Stimulated activated effector memory CD8-positive, alpha-beta T cell treated with anti-CD3 and anti-CD28 coated beads, Interleukin-12 subunit alpha, Interleukin-12 subunit beta, amount 100 ng/mL, for 72 hours (primary cell): Measurements from ENCODE around the gene OR11A1.

Experiments
- ATAC-seq: fragments of 150-1000 bp; cut with Tn5 transposase; 2 replicates; pipeline ENCODE4 v1.10.0; 2021
- DNase-seq, 2 donors: peaks; one replicate each; pipeline ENCODE4 v3.0.0; 2021 to 2022; ENCODE audit warnings: low spot score in 2 of 2
- H3K27ac Mint-ChIP-seq: one replicate; pipeline ENCODE4 v1.8.0; 2022; ENCODE audit warnings: mild to moderate bottlenecking, mixed read lengths
- H3K36me3 Mint-ChIP-seq: one replicate; pipeline ENCODE4 v1.8.0; 2022; ENCODE audit warnings: mild to moderate bottlenecking, mixed read lengths
- H3K4me1 Mint-ChIP-seq: one replicate; pipeline ENCODE4 v1.8.0; 2022; ENCODE audit warnings: mixed read lengths
- H3K4me3 Mint-ChIP-seq: one replicate; pipeline ENCODE4 v1.8.0; 2022; ENCODE audit warnings: mild to moderate bottlenecking, mixed read lengths
- H3K9me3 Mint-ChIP-seq: one replicate; pipeline ENCODE4 v1.8.0; 2022; ENCODE audit warnings: mixed read lengths

Gene OR11A1

DNA sequence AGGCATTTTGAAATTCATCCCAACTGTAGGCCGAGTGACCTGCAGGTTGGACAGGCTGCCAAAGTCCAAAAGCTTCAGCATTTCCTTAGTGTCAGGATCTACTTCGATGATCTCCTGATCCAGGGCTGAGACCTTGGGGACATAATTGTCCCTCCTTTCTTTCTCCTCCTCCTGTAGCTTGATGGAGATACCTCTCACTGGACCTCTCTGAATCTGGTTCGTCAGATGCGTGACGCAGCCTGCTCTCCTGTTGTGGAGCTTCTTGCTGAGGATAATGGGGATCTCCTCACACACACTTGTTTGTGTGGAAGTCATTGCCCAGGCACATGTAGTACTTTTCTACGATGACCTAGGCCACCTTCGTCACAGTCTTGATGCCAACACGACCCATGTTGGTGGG lies 32.4 kb upstream of the OR11A1 start:
- H3K27ac Mint-ChIP-seq = no peak overlapping the region
- H3K4me1 Mint-ChIP-seq = no peaks in the 10 kb centered on the region
- no peak for DNase-seq
- H3K36me3 Mint-ChIP-seq = no peaks in the 10 kb centered on the region
- ATAC-seq = no peak
- no peak overlapping the region for H3K4me3 Mint-ChIP-seq
- no peaks in the 10 kb centered on the region for H3K9me3 Mint-ChIP-seq

DNA sequence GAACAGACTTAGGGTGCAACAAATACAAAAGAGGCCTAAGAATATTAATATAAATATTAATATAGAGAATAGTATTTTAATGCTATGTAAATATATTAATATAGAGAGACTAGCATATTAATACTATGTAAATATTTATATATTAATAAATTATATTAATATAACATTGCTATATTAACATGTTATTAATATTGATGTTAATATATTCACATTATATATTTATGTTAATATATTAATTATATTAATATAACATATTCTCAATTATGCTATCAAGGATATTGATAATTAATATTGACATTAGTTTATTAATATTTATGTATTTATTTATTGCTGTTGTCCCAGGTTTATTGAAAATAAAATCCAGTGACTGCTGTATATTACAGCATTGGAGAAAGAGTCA lies 32.0 kb upstream of the OR11A1 start:
- Mint-ChIP-seq H3K9me3 (no peaks in the 10 kb centered on the region), H3K27ac (no peak overlapping the region), H3K4me3 (no peak overlapping the region), H3K4me1 (no peaks in the 10 kb centered on the region), H3K36me3 (no peaks in the 10 kb centered on the region)
- ATAC-seq (no peak), DNase-seq (no peak)

DNA sequence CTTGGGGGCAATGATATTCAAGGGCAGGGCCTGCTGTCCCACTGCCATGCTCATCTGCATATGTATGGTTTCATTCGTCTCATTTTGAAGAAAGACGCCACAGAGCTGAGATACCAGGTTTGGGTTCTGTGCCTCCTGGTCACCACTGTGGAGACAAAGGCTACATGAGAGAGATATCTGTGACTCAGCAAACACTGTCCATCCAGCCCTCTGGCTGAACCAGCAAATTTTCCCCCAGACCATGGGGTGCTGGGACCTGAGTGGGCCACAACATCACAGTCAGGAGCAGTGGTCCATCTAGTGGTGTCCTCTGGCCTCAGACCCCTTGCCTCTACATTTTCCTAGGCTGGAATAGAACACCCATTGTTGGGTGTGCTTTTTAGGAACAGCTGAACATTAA lies 30.8 kb upstream of the OR11A1 start, which contains the start of gene MAS1L:
Gene MAS1L (minus strand): TSS at position 297 of the 400 bp plus-strand sequence. CDS start 54 bp downstream, at position 243.
- H3K4me3 Mint-ChIP-seq = no peak within 1 kb of the TSS
- H3K4me1 Mint-ChIP-seq = no peaks in the 10 kb centered on the region
- no peak within 1 kb of the TSS for H3K27ac Mint-ChIP-seq
- ATAC-seq = no peak
- no peak for DNase-seq
- no peaks in the 10 kb centered on the region for H3K9me3 Mint-ChIP-seq
- no peaks in the 10 kb centered on the region for H3K36me3 Mint-ChIP-seq

DNA sequence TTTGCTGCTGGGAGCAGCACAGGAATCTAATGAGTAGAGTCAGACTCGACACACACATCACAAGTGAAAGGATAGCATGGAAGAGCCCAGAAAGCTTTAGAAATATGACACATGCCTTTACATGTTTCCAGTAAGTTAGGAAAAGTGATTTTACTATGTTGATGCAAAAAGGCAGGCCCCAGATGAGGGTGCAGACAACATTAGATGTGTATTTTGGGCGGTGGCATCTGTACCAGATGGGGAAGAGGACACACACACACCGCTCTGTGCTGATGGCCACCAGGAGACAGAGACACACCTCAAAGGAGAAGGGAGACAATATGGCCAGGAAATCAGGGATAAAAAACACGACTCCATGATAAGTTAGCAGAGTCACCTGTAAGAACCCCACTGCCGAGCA lies 30.3 kb upstream of the OR11A1 start:
- Mint-ChIP-seq H3K4me1 (no peaks in the 10 kb centered on the region), H3K4me3 (no peak overlapping the region), H3K9me3 (no peaks in the 10 kb centered on the region), H3K36me3 (no peaks in the 10 kb centered on the region), H3K27ac (no peak overlapping the region)
- DNase-seq (no peak), ATAC-seq (peak; percentile 26)

DNA sequence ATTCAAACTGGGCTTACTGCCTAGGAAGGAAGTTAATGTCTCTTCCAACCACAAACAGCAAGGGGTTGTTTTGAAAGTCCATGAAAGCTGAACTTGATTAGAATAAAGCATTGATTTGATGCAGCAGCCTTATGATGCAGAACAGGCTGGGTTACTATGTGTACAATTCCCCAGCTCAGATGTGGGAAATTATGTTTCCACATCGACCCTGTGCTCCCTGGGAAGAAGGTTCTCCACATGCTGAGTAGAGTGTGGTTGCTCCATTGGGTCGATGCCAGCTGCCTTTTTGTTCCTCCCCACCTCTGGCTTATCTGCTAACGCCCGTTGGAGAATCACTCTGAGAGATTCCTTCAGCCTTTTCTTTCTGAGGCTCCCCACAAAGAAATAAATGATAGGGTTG lies 29.7 kb upstream of the OR11A1 start:
- no peaks in the 10 kb centered on the region for H3K9me3 Mint-ChIP-seq
- H3K4me3 Mint-ChIP-seq = no peak overlapping the region
- no peak for DNase-seq

DNA sequence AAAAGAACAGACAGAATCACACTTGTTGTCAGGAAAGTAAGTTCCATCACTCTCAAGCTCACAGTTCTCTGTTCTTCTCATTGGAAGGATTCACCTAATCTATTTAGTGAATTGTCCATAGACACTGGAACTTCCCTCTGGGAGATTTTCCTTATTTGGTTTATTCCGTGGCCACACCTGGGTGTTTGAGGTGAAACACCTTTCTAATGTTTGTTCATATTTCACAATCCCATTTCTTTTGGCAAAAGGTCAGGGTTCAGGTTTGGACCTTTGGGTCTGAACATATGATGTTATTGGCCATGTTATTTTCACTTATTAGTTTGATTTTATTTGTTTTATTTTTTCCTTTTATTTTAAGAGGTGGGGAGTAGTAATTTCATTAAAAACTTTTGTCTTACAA lies 26.9 kb upstream of the OR11A1 start:
- Mint-ChIP-seq H3K27ac (no peak overlapping the region), H3K4me1 (no peaks in the 10 kb centered on the region), H3K9me3 (no peaks in the 10 kb centered on the region), H3K4me3 (no peak overlapping the region), H3K36me3 (no peaks in the 10 kb centered on the region)
- ATAC-seq = no peak
- DNase-seq = no peak

More for the DNA sequence above, 29.7 kb upstream of the OR11A1 start:
- Mint-ChIP-seq H3K27ac (no peak overlapping the region), H3K36me3 (no peaks in the 10 kb centered on the region), H3K4me1 (no peaks in the 10 kb centered on the region)
- ATAC-seq = no peak

DNA sequence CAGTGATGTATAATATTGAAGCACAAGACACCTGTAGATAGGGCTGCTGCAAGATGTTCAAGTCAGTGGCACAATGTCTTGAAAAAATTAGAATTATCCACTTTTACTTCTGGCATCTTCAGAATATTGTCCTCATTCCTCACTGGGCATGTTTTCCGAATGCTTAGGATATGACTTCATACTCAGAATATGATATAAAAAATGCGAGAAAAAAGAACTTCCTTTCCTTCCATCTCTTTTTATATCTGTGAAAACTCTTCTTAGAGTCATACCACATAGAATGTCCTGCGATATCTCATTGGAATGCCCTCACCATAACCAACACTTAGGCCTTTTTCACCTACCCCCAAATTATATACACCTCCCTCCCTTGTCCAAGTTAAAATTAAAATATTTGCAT lies 26.3 kb upstream of the OR11A1 start:
- no peaks in the 10 kb centered on the region for H3K36me3 Mint-ChIP-seq
- H3K4me1 Mint-ChIP-seq = no peaks in the 10 kb centered on the region
- H3K27ac Mint-ChIP-seq = no peak overlapping the region
- DNase-seq (no peak), ATAC-seq (no peak)
- no peak overlapping the region for H3K4me3 Mint-ChIP-seq
- no peaks in the 10 kb centered on the region for H3K9me3 Mint-ChIP-seq

DNA sequence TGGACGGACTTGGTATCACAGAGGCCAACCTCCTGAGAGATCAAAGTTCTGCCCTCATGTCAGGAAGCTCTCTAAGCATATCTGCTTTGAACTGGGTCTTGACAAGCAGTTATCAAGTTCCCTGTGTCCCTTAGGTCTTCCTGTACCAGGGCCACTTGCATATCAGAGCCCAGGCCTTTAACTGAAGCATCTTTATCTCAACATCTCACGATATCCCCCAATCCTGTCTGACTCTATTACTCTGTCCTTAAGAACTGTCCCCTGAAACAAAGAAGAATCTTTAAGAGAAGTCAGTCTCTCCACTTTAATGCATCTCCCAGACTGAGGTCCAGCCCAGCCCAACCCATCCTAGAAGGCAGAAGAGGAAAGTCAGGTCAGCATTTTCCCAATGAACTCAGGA lies 22.7 kb upstream of the OR11A1 start:
- Mint-ChIP-seq H3K4me1 (no peaks in the 10 kb centered on the region), H3K4me3 (no peak overlapping the region), H3K9me3 (no peaks in the 10 kb centered on the region), H3K27ac (no peak overlapping the region), H3K36me3 (no peaks in the 10 kb centered on the region)
- no peak for DNase-seq
- ATAC-seq = no peak

DNA sequence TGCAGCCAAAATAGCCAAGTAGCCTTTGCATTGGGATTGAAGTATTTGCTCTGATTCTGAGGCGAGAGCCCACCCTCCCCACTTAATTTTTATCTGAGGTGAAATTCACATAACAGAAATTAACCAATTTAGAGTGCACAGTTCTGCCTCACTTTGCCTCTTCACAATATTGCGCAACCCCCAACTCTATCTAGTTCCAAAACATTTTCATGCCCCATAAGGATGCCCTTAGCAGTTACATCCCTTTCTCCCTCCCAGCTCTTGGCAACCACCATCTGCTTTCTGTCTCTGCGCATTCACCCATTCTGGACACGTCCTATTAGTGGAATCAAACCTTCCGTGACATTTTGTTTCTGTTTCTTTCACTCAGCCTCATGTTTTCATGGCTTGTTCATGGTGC lies 21.9 kb upstream of the OR11A1 start:
- no peak for ATAC-seq
- H3K4me1 Mint-ChIP-seq = no peaks in the 10 kb centered on the region
- no peak overlapping the region for H3K4me3 Mint-ChIP-seq

DNA sequence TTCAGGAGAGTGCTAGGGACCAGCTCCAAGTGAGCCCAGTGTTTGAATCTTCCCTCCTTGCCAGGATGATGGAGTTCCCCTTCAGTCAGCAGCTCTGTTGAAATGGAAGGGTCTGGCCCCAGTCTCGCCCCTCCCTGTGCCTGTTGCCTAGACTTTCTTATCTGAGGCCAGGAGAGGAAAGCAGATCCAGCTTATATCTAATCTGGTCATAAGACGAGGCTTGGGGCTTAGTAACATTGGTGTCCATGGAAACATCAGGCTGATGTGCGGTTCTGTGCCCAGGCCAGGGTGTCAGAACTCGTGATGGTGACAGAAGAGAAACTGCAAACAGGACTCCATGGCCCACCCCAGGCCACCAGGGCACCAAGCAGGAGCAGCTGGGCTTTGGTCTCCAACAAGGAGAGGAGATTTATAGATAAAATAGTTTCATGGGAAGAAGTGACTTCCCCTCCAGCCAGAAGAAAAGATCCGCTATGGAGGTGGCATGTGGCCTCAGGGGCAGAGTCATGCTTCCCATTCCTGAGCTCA lies 21.1 kb upstream of the OR11A1 start:
- ATAC-seq (no peak), DNase-seq (no peak)
- Mint-ChIP-seq H3K4me1 (no peaks in the 10 kb centered on the region), H3K9me3 (no peaks in the 10 kb centered on the region), H3K27ac (no peak overlapping the region), H3K4me3 (no peak overlapping the region), H3K36me3 (no peaks in the 10 kb centered on the region)

More for the DNA sequence above, 21.9 kb upstream of the OR11A1 start:
- Mint-ChIP-seq H3K9me3 (no peaks in the 10 kb centered on the region), H3K27ac (no peak overlapping the region), H3K36me3 (no peaks in the 10 kb centered on the region)
- no peak for DNase-seq

DNA sequence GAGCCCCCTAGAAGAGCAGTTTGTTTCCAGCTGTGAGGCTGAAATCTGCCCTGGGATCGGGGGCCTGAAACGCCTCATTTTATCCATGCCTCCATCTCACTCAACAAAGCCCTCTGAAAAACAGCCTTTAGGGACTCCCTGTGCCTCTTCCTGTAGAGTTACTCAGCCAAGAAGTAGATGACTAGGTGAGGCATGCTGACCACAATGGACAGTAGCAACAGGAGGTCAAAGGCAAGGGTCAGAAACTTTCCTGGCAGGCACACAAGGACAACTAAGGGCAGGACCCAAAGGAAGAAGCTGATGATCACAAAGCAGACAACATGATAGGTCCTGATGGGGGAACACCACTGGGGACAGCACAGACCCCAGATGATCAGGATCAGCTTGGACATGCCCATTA lies 18.1 kb upstream of the OR11A1 start:
- no peaks in the 10 kb centered on the region for H3K9me3 Mint-ChIP-seq
- DNase-seq = no peak
- H3K36me3 Mint-ChIP-seq = no peaks in the 10 kb centered on the region
- H3K4me3 Mint-ChIP-seq = no peak overlapping the region
- H3K27ac Mint-ChIP-seq = no peak overlapping the region
- no peaks in the 10 kb centered on the region for H3K4me1 Mint-ChIP-seq
- ATAC-seq = no peak

DNA sequence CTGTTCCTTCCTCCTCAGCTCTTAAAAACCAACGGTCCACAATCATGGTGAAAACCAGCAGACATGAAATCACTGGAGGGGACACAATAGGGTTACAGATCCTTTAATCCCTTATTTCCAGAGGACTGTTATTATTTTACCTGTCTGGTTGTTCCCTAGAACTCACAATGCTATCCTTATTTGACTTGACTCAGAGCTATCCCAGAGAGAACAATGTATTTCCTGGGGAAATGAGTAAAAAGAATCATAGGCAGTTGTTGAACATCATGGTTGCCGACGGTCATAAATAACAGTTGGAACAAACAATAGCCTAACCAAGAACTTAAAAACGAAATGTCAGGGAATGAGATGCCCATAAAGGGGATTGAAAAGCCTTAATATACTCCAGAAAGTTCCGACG lies 9.4 kb upstream of the OR11A1 start:
- Mint-ChIP-seq H3K4me3 (no peak overlapping the region), H3K36me3 (no peaks in the 10 kb centered on the region), H3K27ac (no peak overlapping the region), H3K4me1 (no peaks in the 10 kb centered on the region), H3K9me3 (no peaks in the 10 kb centered on the region)
- no peak for DNase-seq
- ATAC-seq = no peak

DNA sequence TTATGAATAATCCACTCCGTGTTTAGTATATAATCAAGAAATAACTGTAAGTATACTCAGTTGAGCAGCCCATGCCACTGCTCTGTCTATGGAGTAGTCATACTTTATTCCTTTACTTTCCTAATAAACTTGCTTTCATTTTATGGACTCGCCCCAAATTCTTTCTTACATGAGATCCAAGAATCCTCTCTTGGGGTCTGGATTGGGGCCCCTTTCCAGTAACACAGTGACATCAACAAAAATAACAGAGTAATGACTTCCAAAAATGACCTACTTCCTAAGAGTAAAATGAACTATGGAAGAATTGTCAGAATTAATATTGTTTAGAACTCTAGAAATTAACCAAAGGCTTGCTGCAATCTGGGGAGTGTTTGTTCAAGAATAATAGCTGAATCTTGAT lies 8.9 kb upstream of the OR11A1 start:
- Mint-ChIP-seq H3K27ac (no peak overlapping the region), H3K9me3 (no peaks in the 10 kb centered on the region)
- no peak for DNase-seq

DNA sequence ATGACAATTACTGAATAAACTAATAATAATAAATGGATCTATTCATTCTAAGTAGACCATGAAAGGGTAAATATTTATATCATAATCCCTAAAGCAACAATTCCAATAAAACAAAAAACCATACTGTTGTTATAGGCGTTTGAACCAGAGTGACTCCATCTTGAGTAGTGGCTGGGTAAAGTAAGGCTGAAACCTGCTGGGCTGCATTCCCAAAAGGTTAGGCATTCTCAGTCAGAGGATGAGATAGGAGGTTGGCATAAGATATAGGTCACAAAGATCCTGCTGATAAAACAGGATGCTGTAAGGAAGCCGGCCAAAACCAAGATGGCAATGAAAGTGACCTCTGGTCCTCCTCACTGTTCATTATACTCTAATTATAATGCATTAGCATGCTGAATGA lies 8.4 kb upstream of the OR11A1 start:
- DNase-seq (no peak), ATAC-seq (no peak)
- no peak overlapping the region for H3K27ac Mint-ChIP-seq

More for the DNA sequence above, 8.9 kb upstream of the OR11A1 start:
- H3K4me1 Mint-ChIP-seq = no peaks in the 10 kb centered on the region
- no peak for ATAC-seq
- no peaks in the 10 kb centered on the region for H3K36me3 Mint-ChIP-seq
- no peak overlapping the region for H3K4me3 Mint-ChIP-seq

DNA sequence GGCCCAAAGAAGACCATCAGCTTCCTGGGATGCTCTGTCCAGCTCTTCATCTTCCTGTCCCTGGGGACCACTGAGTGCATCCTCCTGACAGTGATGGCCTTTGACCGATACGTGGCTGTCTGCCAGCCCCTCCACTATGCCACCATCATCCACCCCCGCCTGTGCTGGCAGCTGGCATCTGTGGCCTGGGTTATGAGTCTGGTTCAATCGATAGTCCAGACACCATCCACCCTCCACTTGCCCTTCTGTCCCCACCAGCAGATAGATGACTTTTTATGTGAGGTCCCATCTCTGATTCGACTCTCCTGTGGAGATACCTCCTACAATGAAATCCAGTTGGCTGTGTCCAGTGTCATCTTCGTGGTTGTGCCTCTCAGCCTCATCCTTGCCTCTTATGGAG lies 5.2 kb upstream of the OR11A1 start:
- Mint-ChIP-seq H3K9me3 (no peaks in the 10 kb centered on the region), H3K4me3 (no peak overlapping the region), H3K36me3 (no peaks in the 10 kb centered on the region), H3K4me1 (no peaks in the 10 kb centered on the region), H3K27ac (no peak overlapping the region)
- DNase-seq (no peak), ATAC-seq (no peak)

More for the DNA sequence above, 8.4 kb upstream of the OR11A1 start:
- H3K4me1 Mint-ChIP-seq = no peaks in the 10 kb centered on the region
- no peaks in the 10 kb centered on the region for H3K36me3 Mint-ChIP-seq
- no peaks in the 10 kb centered on the region for H3K9me3 Mint-ChIP-seq
- no peak overlapping the region for H3K4me3 Mint-ChIP-seq

DNA sequence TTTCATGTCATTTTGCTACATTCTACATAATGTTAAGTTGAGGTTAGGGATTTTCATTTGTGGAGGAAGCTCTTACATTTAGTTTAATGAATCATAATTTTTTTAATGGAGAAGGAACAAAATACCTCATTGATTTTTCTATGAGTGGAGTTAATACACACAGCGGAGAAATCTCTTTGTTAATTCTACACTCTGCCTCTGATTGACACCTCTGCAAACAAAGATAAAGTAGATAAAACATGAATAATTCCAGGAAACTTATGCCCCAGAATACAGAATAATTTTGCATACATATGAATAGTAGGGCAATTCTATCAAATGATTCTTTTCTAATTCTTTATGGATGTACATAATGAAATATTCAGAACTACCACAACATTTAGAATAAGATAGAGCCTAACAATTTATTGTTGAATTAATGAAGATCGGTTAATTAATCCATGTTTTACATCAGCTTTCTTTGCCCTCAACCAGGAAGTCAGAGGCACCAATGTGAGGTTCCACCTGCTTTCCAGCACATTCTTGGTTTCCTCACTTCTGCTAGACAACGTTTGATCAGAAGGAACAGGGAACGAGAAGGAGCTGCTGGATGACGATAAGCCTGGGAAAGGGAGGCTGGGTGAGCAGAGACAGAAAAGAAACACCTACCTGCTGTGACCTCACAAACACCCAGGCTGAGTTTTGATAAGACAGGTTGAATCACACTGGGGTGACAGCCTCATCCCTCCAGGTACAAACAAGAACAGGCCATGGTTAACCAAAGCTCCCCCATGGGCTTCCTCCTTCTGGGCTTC lies 4.3 kb upstream of the OR11A1 start:
- Mint-ChIP-seq H3K36me3 (no peaks in the 10 kb centered on the region), H3K27ac (no peak overlapping the region), H3K4me1 (no peaks in the 10 kb centered on the region), H3K9me3 (no peaks in the 10 kb centered on the region), H3K4me3 (no peak overlapping the region)
- DNase-seq (no peak), ATAC-seq (no peak)
